Measurements from ENCODE around the gene QRFPR.
"Not testable (repeated sequence)": the region's sequence is repeated elsewhere in the genome, so short reads cannot be mapped to it uniquely, and the experiment has no call there.

The QRFPR gene

GRCh38 chr4:121339307-121339706, 41.5 kb downstream of the QRFPR start:
- DNase-seq (ENCODE audit: low read depth) = no peak

GRCh38 chr4:121338518-121338917, 42.3 kb downstream of the QRFPR start:
- no peak for DNase-seq (ENCODE audit: low read depth)

GRCh38 chr4:121336706-121337105, 44.1 kb downstream of the QRFPR start:
- DNase-seq (ENCODE audit: low read depth) = no peak

GRCh38 chr4:121330180-121330665, 50.6 kb downstream of the QRFPR start:
- DNase-seq (ENCODE audit: low read depth) = no peak

GRCh38 chr4:121326597-121326996, 54.2 kb downstream of the QRFPR start:
- DNase-seq (ENCODE audit: low read depth) = no peak

- no peak for DNase-seq (ENCODE audit: low read depth)
These were observed 56.5 kb downstream of the QRFPR start for GRCh38 chr4:121324331-121324730.

GRCh38 chr4:121321466-121321865, 59.4 kb downstream of the QRFPR start:
- no peak for DNase-seq (ENCODE audit: low read depth)

GRCh38 chr4:121316091-121316490, 64.7 kb downstream of the QRFPR start:
- no peak for DNase-seq (ENCODE audit: low read depth)

GRCh38 chr4:121313430-121313829, 67.4 kb downstream of the QRFPR start:
- not testable (repeated sequence) for DNase-seq (ENCODE audit: low read depth)

GRCh38 chr4:121308828-121309227, 72.0 kb downstream of the QRFPR start:
- no peak for DNase-seq (ENCODE audit: low read depth)

- no peak for DNase-seq (ENCODE audit: low read depth)
These were observed 72.5 kb downstream of the QRFPR start for GRCh38 chr4:121308328-121308663.

- DNase-seq (ENCODE audit: low read depth) = no peak
These were observed 73.1 kb downstream of the QRFPR start for GRCh38 chr4:121307445-121308327.

GRCh38 chr4:121306931-121307330, 73.9 kb downstream of the QRFPR start:
- no peak for DNase-seq (ENCODE audit: low read depth)

- no peak for DNase-seq (ENCODE audit: low read depth)
These were observed 75.9 kb downstream of the QRFPR start for GRCh38 chr4:121304893-121305292.

- no peak for DNase-seq (ENCODE audit: low read depth)
These were observed 81.5 kb downstream of the QRFPR start for GRCh38 chr4:121299367-121299766.

GRCh38 chr4:121283319-121283718, 97.5 kb downstream of the QRFPR start:
- no peak for DNase-seq (ENCODE audit: low read depth)

- DNase-seq (ENCODE audit: low read depth) = no peak
These were observed 100.4 kb downstream of the QRFPR start for GRCh38 chr4:121280425-121280824.

GRCh38 chr4:121278811-121279368, 101.9 kb downstream of the QRFPR start:
- no peak for DNase-seq (ENCODE audit: low read depth)
